GM10248 (cell line): ENCODE measurements around the gene IFT80.

Experiments used
- CTCF ChIA-PET: fragments of 300-600 bp; sonication (Branson Sonifier 250); formaldehyde crosslinking; extraction: SDS; loops from one replicate; lab custom pipeline; 2021; ENCODE audit warnings: antibody characterized with exemption; lab: Yijun Ruan, JAX
- POLR2A ChIA-PET: fragments of 350-650 bp; sonication (Branson Sonifier 250); formaldehyde crosslinking; extraction: SDS; loops from one replicate; lab custom pipeline; 2020; ENCODE audit warnings: antibody characterized with exemption; lab: Yijun Ruan, JAX
- DNase-seq: peaks from one replicate; pipeline ENCODE4 v3.0.0; 2012; ENCODE audit errors: extremely low spot score
- TF ChIP-seq, protein P1 (sequence below): IDR thresholded peaks from 2 replicates; pipeline ENCODE4 v1.5.1; 2012; ENCODE audit warnings: mild to moderate bottlenecking, low read depth; ENCODE audit errors: extremely low read depth, missing control alignments, control extremely low read depth

IFT80 gene

GRCh38 chr3:160226026-160226907 is 172.8 kb downstream of the IFT80 start:
- TF ChIP-seq, protein P1, sequence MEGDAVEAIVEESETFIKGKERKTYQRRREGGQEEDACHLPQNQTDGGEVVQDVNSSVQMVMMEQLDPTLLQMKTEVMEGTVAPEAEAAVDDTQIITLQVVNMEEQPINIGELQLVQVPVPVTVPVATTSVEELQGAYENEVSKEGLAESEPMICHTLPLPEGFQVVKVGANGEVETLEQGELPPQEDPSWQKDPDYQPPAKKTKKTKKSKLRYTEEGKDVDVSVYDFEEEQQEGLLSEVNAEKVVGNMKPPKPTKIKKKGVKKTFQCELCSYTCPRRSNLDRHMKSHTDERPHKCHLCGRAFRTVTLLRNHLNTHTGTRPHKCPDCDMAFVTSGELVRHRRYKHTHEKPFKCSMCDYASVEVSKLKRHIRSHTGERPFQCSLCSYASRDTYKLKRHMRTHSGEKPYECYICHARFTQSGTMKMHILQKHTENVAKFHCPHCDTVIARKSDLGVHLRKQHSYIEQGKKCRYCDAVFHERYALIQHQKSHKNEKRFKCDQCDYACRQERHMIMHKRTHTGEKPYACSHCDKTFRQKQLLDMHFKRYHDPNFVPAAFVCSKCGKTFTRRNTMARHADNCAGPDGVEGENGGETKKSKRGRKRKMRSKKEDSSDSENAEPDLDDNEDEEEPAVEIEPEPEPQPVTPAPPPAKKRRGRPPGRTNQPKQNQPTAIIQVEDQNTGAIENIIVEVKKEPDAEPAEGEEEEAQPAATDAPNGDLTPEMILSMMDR = no peak
- DNase-seq = peak; percentile 40
- ChIA-PET CTCF (interaction anchor here (0.7 to 1.9 kb wide), 8 partner anchors 12 to 194 kb away, joined by 3 to 4 read pairs (median 3); no protein-coding TSS in a partner anchor), POLR2A (no interaction called here)

- POLR2A ChIA-PET = no interaction called here
- CTCF ChIA-PET = interaction anchor here (0.7 to 1.9 kb wide), 11 partner anchors 11 to 193 kb away, joined by 3 to 5 read pairs (median 3); no protein-coding TSS in a partner anchor
- DNase-seq = peak; percentile 66
- TF ChIP-seq, protein P1 = peak; percentile 49
These were observed 173.6 kb downstream of the IFT80 start, which contains the start of gene C3orf80 for GRCh38 chr3:160225176-160226025. C3orf80 (plus strand) TSS chr3:160225422; CDS start chr3:160225636, 214 bp downstream.

DNA sequence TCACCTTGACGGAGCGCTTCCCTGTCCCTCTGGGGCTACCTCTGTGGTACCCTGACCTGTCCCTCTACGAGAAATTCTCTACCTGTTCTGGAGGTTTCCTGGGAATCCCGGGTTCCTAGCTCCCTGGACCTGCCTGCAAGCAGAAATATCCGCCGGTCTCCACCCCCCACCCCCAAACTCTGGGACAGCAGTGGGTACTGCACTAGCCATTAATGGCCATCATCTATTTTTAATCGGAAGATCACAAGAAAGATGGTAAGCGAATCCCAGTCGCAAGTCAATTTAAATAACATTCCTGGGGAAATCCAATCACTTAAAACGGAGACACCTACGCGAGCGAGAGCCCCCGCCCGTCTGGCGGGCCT is 174.2 kb downstream of the IFT80 start:
- TF ChIP-seq, protein P1 = no peak
- POLR2A ChIA-PET = no interaction called here
- DNase-seq = no peak
- CTCF ChIA-PET = interaction anchor here (0.9 to 1.4 kb wide), 9 partner anchors 10 to 192 kb away, joined by 3 to 5 read pairs (median 3); no protein-coding TSS in a partner anchor

- TF ChIP-seq, protein P1 = no peak
- ChIA-PET CTCF (interaction anchor here (1.0 to 1.4 kb wide), 4 partner anchors 11 to 28 kb away, joined by 3 to 5 read pairs (median 4); no protein-coding TSS in a partner anchor), POLR2A (no interaction called here)
- DNase-seq = no peak
These were observed 174.8 kb downstream of the IFT80 start for GRCh38 chr3:160224256-160224655.

DNA sequence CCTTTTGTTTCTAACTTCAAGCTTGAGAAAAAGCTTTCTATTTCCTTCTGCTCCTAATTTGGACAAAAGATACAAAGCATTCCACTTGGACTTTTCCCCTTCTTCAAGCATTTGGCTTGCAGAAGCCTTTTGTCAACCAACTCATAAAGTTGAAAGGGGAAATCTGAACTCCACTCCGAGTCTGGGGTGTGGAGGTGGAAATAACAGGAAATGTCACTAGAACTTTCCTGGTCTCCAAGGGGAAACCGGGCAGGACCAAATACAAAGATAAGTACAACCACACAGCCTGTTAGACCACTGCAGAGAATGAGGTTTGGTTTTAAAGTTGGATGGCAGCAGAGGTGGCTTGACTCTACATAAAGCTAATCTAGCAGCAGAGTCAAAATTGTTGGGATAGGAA is 178.0 kb downstream of the IFT80 start:
- TF ChIP-seq, protein P1 = no peak
- CTCF ChIA-PET = interaction anchor here (1.4 to 1.9 kb wide), 2 partner anchors 11 to 24 kb away, joined by 4 to 7 read pairs; no protein-coding TSS in a partner anchor
- no peak for DNase-seq
- POLR2A ChIA-PET = no interaction called here

DNA sequence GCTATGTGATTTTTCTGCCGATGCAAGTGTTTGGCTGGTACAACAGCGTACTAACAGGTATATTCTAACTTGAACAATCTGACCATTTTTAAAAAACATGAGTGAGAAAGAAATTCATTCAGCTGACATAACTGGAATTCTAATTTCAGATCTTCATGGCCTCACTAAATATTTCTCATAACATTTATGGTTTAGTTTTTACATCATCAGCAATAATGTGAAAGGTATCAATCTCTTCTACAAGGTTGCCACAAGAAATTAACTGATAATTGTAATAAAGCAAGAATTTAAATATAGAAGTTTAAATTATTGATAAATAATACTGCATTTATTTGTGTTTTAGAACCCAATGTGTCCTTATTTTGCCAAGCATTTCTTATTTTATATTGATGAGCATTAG is 179.0 kb downstream of the IFT80 start:
- ChIA-PET CTCF (interaction anchor here (1.4 to 1.9 kb wide), 4 partner anchors 9 to 57 kb away, joined by 4 to 7 read pairs (median 6); no protein-coding TSS in a partner anchor), POLR2A (no interaction called here)
- no peak for DNase-seq
- TF ChIP-seq, protein P1 = no peak
